ENCODE results near the gene SLC8B1. TPM values are rescaled to one million over a fixed set of nuclear protein-coding genes. Genes with fewer than 3 reads are reported as not detected.

The SLC8B1 gene
- total RNA-seq, 1 donor from 2014 or later: 26.6 TPM

DNA sequence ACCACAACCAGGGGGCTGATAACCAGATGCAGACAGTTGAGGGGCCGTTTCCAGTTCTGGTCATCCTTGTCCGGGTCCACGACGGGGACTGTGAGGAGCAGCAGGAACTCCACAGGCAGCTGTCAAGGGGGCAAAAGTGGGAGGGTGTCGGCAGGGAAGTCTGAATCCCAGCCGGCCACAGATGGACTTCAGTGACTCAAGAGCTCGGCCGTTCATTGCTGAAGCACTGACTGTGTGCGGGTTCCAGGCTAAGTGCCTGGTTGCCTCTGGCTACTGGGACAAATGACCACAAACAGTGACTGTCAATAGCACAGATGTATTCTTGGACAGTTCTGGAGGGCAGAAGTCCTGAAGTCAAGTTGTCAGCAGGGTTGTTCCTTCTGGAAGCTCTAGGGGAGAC lies 19.6 kb downstream of the SLC8B1 start:
- TF ChIP-seq, protein P1, sequence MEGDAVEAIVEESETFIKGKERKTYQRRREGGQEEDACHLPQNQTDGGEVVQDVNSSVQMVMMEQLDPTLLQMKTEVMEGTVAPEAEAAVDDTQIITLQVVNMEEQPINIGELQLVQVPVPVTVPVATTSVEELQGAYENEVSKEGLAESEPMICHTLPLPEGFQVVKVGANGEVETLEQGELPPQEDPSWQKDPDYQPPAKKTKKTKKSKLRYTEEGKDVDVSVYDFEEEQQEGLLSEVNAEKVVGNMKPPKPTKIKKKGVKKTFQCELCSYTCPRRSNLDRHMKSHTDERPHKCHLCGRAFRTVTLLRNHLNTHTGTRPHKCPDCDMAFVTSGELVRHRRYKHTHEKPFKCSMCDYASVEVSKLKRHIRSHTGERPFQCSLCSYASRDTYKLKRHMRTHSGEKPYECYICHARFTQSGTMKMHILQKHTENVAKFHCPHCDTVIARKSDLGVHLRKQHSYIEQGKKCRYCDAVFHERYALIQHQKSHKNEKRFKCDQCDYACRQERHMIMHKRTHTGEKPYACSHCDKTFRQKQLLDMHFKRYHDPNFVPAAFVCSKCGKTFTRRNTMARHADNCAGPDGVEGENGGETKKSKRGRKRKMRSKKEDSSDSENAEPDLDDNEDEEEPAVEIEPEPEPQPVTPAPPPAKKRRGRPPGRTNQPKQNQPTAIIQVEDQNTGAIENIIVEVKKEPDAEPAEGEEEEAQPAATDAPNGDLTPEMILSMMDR (conservative IDR thresholded peaks at IDR 0.05; ENCODE audit: low read depth, low read length): no peak
- no peak for DNase-seq (ENCODE audit: low read depth)
- H3K4me3 ChIP-seq (ENCODE audit: low read depth, low read length): no peak overlapping the region

DNA sequence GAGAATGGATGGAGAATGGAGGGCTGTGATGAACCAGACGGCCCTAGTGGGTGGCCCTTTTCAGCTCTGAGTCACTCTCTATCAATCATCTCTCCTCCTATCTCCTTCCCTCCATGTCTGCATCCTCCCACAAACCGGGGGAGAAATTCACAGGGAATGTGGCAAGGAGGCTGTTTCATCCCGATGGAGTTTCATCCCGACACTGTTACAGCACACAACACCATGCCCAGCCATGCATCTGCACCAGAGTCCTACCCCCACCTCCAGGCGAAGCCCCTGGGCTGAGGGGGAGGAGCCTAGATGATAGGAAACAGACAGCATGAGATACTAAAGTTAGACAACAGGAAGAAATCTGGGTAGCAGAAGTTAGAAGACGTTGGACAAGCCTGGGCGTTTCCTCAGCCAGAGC lies 20.8 kb downstream of the SLC8B1 start:
- TF ChIP-seq, protein P1 (conservative IDR thresholded peaks at IDR 0.05; ENCODE audit: low read depth, low read length): no peak
- H3K4me3 ChIP-seq (ENCODE audit: low read depth, low read length): no peak overlapping the region
- DNase-seq (ENCODE audit: low read depth): no peak

DNA sequence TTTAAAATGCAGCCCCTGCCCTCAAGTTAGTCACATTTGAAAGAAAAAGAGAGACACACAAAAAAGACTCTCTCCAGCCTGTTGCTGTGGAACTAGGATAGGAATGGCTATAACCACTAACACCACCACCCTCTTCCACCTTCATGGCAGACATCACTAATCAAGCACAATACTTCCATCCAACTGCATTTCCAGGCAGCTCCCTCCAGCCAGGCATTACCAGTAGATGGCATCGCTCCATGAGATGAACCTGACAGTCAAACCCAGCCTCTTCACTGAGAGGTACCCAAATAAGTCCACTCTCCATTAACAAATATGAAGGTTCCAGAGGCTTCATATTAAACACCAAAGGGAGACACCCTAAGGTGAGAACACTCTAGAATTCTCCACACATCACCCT lies 24.4 kb downstream of the SLC8B1 start:
- no peak for DNase-seq (ENCODE audit: low read depth)
- TF ChIP-seq, protein P1 (conservative IDR thresholded peaks at IDR 0.05; ENCODE audit: low read depth, low read length): peak; percentile 28
- no peak overlapping the region for H3K4me3 ChIP-seq (ENCODE audit: low read depth, low read length)

DNA sequence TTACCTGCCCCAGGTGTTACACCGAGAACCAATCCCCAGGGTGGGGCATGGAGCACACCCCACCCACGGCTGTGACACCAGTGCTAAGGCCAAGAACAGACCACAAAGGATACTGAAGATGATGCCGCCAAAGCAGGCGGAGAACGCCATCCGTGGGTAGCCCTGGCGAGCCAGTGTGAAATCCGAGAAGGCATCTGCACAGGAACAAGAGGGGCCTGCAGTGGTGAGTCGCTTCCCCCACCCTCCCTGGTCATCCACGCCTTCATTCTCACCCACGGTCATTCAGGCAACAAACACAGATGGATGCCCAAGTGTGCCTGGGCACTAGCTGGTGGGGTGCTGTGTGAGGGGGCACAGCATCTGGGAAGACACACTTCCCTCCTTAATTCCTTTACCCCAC lies 28.5 kb downstream of the SLC8B1 start:
- DNase-seq (ENCODE audit: low read depth): no peak

DNA sequence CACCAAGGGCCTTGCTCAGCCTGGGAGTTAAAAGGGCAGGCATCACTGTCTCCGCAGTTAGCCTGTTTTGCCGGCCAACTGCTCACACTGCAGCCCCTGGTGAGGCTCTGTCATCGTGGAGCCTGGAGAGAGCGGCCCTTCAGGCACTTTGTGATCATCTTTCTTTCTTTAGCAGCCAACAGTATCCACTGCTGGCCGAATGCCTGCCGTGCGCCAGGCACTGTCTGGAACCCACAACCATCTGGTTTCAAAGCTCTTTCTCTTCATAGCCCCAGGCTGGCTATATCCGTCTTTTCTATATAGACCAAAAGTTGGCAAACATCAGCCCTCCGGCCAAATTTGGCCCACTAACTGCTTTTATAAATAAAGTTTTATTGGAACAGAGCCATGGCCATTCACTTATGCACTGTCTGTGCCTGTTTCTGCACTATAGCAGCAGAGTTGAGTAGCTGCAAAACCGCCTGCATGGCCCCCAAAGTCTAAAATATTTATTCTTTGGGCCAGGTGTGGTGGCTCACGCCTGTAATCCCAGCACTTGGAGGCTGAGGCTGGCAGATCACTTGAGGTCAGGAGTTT lies 29.5 kb downstream of the SLC8B1 start:
- TF ChIP-seq, protein P1 (conservative IDR thresholded peaks at IDR 0.05; ENCODE audit: low read depth, low read length): no peak
- H3K4me3 ChIP-seq (ENCODE audit: low read depth, low read length): no peak overlapping the region
- DNase-seq (ENCODE audit: low read depth): no peak

More for the DNA sequence above, 28.5 kb downstream of the SLC8B1 start:
- H3K4me3 ChIP-seq (ENCODE audit: low read depth, low read length): no peak overlapping the region
- TF ChIP-seq, protein P1 (conservative IDR thresholded peaks at IDR 0.05; ENCODE audit: low read depth, low read length): no peak

DNA sequence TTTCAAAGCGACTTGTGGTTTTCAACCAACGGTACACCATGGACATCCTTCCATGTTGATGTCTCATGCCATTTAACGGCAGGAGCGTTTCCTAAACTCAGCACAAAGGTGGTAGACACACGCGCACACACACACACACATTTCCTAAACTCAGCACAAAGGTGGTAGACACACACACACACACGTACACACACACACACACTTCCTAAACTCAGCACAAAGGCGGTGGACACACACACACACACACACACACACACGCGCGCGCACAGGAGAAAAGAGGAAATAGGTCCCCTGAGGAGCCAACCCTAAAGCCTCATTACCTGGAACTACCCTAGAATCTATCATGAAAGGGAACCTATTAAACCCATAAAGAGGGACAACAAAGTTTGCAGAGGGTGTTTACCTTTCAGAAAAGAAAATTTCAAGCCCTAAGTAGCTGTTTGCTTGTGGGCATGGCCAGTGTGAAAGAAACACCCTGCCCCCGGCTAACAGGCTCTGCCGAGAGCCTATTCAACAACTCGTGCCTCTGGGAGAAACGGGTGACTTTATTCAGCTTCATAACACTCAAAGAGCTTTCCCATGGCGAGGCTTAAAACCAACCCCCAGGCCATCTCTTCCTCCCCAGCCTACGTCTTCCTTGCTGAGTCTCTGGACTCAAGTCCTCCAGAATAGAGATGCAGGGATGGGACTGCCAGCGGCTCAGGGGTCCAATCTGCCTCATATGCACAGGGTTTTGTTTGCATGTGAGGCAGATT lies 31.8 kb downstream of the SLC8B1 start:
- DNase-seq (ENCODE audit: low read depth): no peak
- no peak overlapping the region for H3K4me3 ChIP-seq (ENCODE audit: low read depth, low read length)
- TF ChIP-seq, protein P1 (conservative IDR thresholded peaks at IDR 0.05; ENCODE audit: low read depth, low read length): no peak

DNA sequence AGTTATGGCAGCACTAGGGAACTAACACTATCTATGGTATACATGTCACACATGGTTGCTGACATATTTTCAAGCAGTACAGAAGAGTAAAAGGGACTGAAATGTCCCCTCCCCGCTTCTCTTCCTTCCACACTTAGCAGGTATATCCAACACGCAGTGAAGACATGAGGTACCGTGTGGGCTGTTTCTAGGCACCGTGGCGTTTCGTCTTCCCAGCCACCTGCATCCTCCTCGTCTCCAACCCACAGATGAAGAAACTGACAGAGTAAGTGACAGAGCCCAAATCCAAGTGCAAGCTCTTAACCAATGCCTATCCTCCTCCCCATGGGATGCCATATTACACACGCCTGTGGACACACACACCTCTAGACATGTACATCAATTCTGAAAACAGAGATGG lies 32.4 kb downstream of the SLC8B1 start:
- DNase-seq (ENCODE audit: low read depth): no peak
- no peak overlapping the region for H3K4me3 ChIP-seq (ENCODE audit: low read depth, low read length)
- TF ChIP-seq, protein P1 (conservative IDR thresholded peaks at IDR 0.05; ENCODE audit: low read depth, low read length): no peak

Data from epithelial cell of proximal tubule (primary cell).